Keratinocyte (primary cell): ENCODE measurements around the gene CISTR. TPM values are rescaled to one million over a fixed set of nuclear protein-coding genes. Genes with fewer than 3 reads are reported as not detected.

ENCODE experiments used
- DNase-seq: peaks from one replicate; pipeline ENCODE4 v3.0.0-alpha.2; 2011; ENCODE audit warnings: low read depth, missing footprints, low spot score
- FAIRE-seq: peaks from 2 replicates; lab custom pipeline; 2011; peaks lifted over from hg19 to GRCh38; lab: Jason Lieb, UNC
- H2AFZ ChIP-seq: 2 replicates; pipeline ENCODE4 v1.6.0; 2012; ENCODE audit warnings: low read length, control low read depth, inconsistent platforms; ENCODE audit not compliant: control insufficient read depth
- H3K27ac ChIP-seq: 2 replicates; pipeline ENCODE4 v1.5.1; 2011; ENCODE audit warnings: low read length; ENCODE audit not compliant: control insufficient read depth, insufficient read depth
- H3K27me3 ChIP-seq: 3 replicates; pipeline ENCODE4 v1.6.0; 2011; ENCODE audit warnings: low read length; ENCODE audit not compliant: control insufficient read depth, insufficient read depth; ENCODE audit errors: extremely low read depth
- H3K36me3 ChIP-seq, 2 experiments: 2 replicates in 1 of 2; 3 replicates in 1 of 2; pipeline ENCODE4 v1.5.1; 2011; ENCODE audit warnings: low read length in 2 of 2, mild to moderate bottlenecking in 1 of 2; ENCODE audit not compliant: control insufficient read depth in 2 of 2, insufficient read depth in 2 of 2; ENCODE audit errors: extremely low read depth in 1 of 2
- H3K4me1 ChIP-seq: 3 replicates; pipeline ENCODE4 v1.5.1; 2011; ENCODE audit warnings: low read length; ENCODE audit not compliant: control insufficient read depth, insufficient read depth; ENCODE audit errors: extremely low read depth
- H3K4me2 ChIP-seq: 3 replicates; pipeline ENCODE4 v1.6.0; 2011; ENCODE audit warnings: low read depth, low read length; ENCODE audit not compliant: control insufficient read depth, insufficient read depth; ENCODE audit errors: extremely low read depth
- H3K4me3 ChIP-seq, 3 experiments: fragments of 200-600 bp in 1 of 3; sonication (generic) in 1 of 3; 2 replicates in 2 of 3; 3 replicates in 1 of 3; pipeline ENCODE4 v1.5.1; 2011 to 2016; ENCODE audit warnings: low read length in 3 of 3, mild to moderate bottlenecking in 3 of 3, control low read depth in 2 of 3, inconsistent platforms in 1 of 3, low read depth in 1 of 3, mixed read lengths in 1 of 3, mixed run types in 1 of 3, moderate library complexity in 1 of 3; ENCODE audit not compliant: control insufficient read depth in 2 of 3, insufficient read depth in 2 of 3; ENCODE audit errors: extremely low read depth in 1 of 3
- H3K79me2 ChIP-seq: 2 replicates; pipeline ENCODE4 v1.6.0; 2012; ENCODE audit warnings: low read length; ENCODE audit not compliant: control insufficient read depth, insufficient read depth
- H3K9ac ChIP-seq: 3 replicates; pipeline ENCODE4 v1.6.0; 2011; ENCODE audit warnings: low read length; ENCODE audit not compliant: control insufficient read depth, insufficient read depth; ENCODE audit errors: extremely low read depth
- H3K9me1 ChIP-seq: 3 replicates; pipeline ENCODE4 v1.6.0; 2011; ENCODE audit warnings: low read length; ENCODE audit not compliant: control insufficient read depth, insufficient read depth; ENCODE audit errors: extremely low read depth
- H3K9me3 ChIP-seq: 2 replicates; pipeline ENCODE4 v1.5.1; 2012; ENCODE audit warnings: low read depth, low read length; ENCODE audit not compliant: control insufficient read depth
- H4K20me1 ChIP-seq: 3 replicates; pipeline ENCODE4 v1.6.0; 2011; ENCODE audit warnings: low read length; ENCODE audit not compliant: control insufficient read depth, insufficient read depth; ENCODE audit errors: extremely low read depth
- CTCF ChIP-seq, 3 experiments: IDR thresholded peaks in 1 of 3; conservative IDR thresholded peaks in 1 of 3; optimal IDR thresholded peaks in 1 of 3; 2 replicates in 2 of 3; 3 replicates in 1 of 3; pipeline versions ENCODE3 to v1.5.1; 2011; ENCODE audit warnings: low read length in 3 of 3, mild to moderate bottlenecking in 3 of 3, moderate library complexity in 2 of 3, control low read depth in 1 of 3, inconsistent platforms in 1 of 3; ENCODE audit not compliant: insufficient read depth in 2 of 3; ENCODE audit errors: extremely low read depth in 1 of 3
- EZH2 ChIP-seq: IDR thresholded peaks from one replicate; pipeline ENCODE4 v1.6.1; 2012; ENCODE audit warnings: inconsistent platforms, mild to moderate bottlenecking, low read length, moderate library complexity
- dilution Hi-C: fragments of 300-500 bp; cut with MboI; formaldehyde crosslinking; loops from one replicate; pipeline ENCODE4 v1.7.0; 2020; ENCODE audit warnings: low sequenced_read_pairs; ENCODE audit not compliant: extremely low pct_ligation_motif_present
- polyA plus RNA-seq, 5 experiments: library from polyadenylated mRNA; depleted of rRNA in 3 of 5; stranded (reverse) in 3 of 5; stranded (forward) in 1 of 5; unstranded in 1 of 5; fragments of >200 nt; gene quantifications; 1 replicate in 1 of 5; 2 replicates in 3 of 5; 3 replicates in 1 of 5; pipeline versions ENCODE4 v1.2.1 to v1.2.3, GENCODE V29; 2011 to 2012; ENCODE audit warnings: missing spikeins in 2 of 5, low read depth in 1 of 5, low replicate concordance in 1 of 5

CISTR gene
- polyA plus RNA-seq, 1 donor (not counting 4 experiments of a cell fraction or from before 2014, with no cell fraction given) = not detected

DNA sequence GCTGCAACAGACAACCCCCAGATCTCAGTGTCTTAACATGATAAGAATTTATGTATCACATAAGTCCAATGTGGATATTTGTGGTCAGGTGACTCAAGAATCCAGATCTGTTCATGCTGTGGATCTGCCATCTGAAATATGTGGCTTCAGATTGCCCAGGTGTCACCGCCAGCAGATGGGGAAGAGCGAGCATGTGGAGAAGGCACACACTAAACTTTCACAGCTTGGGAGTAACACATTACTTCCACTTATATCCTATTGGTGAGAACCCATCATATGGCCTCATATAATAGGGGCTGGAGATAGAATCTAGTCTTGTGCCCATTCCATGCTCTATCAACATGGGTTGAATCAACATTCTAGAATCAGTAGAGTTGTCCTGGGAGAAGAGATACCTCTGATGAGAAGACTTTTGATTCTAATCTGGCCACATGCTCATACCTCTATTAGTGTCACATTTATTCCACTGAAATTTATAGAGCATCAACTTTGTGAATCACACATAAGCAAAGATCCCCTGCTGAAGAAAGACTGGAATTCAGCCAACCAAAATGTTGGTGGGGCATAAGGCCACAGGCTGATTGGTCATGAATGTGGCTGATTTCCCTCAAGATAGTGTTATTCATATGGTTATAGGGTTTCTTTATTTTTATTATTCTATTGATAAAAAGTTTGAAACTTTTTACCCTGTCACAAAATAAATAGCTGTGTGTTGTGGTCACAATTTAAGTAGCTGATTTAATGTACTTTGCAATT, 18.6 kb downstream of the CISTR start:
- FAIRE-seq = no peak
- no peak for TF ChIP-seq EZH2
- no peak for TF ChIP-seq CTCF (optimal IDR thresholded peaks at IDR 0.05 in 1 of 3, IDR thresholded peaks at IDR 0.05 in 1 of 3, conservative IDR thresholded peaks at IDR 0.05 in 1 of 3; ENCODE audit: extremely low read depth in 1 of 3, insufficient read depth in 2 of 3, low read length in 3 of 3)
- H2AFZ ChIP-seq = no peak overlapping the region
- no peaks in the 10 kb centered on the region for H4K20me1 ChIP-seq
- H3K27me3 ChIP-seq = peaks cover 18% of the 10 kb centered on the region
- no peak overlapping the region for H3K4me3 ChIP-seq
- H3K4me1 ChIP-seq = no peaks in the 10 kb centered on the region
- no peak for DNase-seq
- no peaks in the 10 kb centered on the region for H3K36me3 ChIP-seq
- H3K79me2 ChIP-seq = no peaks in the 10 kb centered on the region
- dilution Hi-C loops = no loop called here
- no peak overlapping the region for H3K4me2 ChIP-seq
- H3K9me1 ChIP-seq = no peaks in the 10 kb centered on the region
- no peaks in the 10 kb centered on the region for H3K9me3 ChIP-seq
- no peak overlapping the region for H3K27ac ChIP-seq
- no peak overlapping the region for H3K9ac ChIP-seq

GRCh38 chr12:53729644-53730043, 22.1 kb downstream of the CISTR start:
- Histone ChIP-seq H3K4me2 (no peak overlapping the region), H3K4me1 (peaks cover 18% of the 10 kb centered on the region), H3K36me3 (peaks cover 0 to 4% of the 10 kb centered on the region in 2 experiments), H3K79me2 (no peaks in the 10 kb centered on the region), H3K9me3 (no peaks in the 10 kb centered on the region), H3K27me3 (no peaks in the 10 kb centered on the region), H3K4me3 (no peak overlapping the region), H2AFZ (no peak overlapping the region), H4K20me1 (no peaks in the 10 kb centered on the region), H3K9ac (no peak overlapping the region), H3K9me1 (no peaks in the 10 kb centered on the region), H3K27ac (no peak overlapping the region)
- dilution Hi-C loops = no loop called here
- DNase-seq = no peak
- no peak for FAIRE-seq
- TF ChIP-seq CTCF (optimal IDR thresholded peaks at IDR 0.05 in 1 of 3, IDR thresholded peaks at IDR 0.05 in 1 of 3, conservative IDR thresholded peaks at IDR 0.05 in 1 of 3; ENCODE audit: extremely low read depth in 1 of 3, insufficient read depth in 2 of 3, low read length in 3 of 3) (no peak), EZH2 (no peak)
